Thyroid gland (tissue), 4 donors: ENCODE measurements around the gene NPC1L1.

Experiments used
- CTCF ChIP-seq, 6 experiments: fragments of 200-600 bp in 3 of 6; fragments of 450-650 bp in 3 of 6; sonication (generic) in 3 of 6; IDR thresholded peaks; one replicate each; pipeline ENCODE4 v1.5.1; 2016 to 2019; ENCODE audit warnings: antibody characterized with exemption in 6 of 6, mild to moderate bottlenecking in 2 of 6, inconsistent platforms in 1 of 6, moderate library complexity in 1 of 6
- POLR2A ChIP-seq, 2 donors: fragments of 450-650 bp; IDR thresholded peaks; one replicate each; pipeline ENCODE4 v1.6.1; 2017; ENCODE audit warnings: antibody characterized with exemption in 2 of 2, mild to moderate bottlenecking in 2 of 2, moderate library complexity in 1 of 2

- TF ChIP-seq CTCF (IDR thresholded peaks at IDR 0.05) = no peak
- TF ChIP-seq POLR2A (IDR thresholded peaks at IDR 0.05) = no peak
Measured at GRCh38 chr7:44541028-44541869, at the start of gene NPC1L1.
